DMS 273 treated with DMSO at 0.1 percent for 48 hours (cell line): ENCODE data around the gene RBM39.
A peak's percentile ranks its signal among the peaks of the same experiment; 100 is the strongest.
"Not testable (repeated sequence)": the region's sequence is repeated elsewhere in the genome, so short reads cannot be mapped to it uniquely, and the experiment has no call there.

ENCODE experiments used
- DNase-seq: peaks from one replicate; lab custom pipeline; 2025; lab: John Stamatoyannopoulos, UW

RBM39 gene

DNA sequence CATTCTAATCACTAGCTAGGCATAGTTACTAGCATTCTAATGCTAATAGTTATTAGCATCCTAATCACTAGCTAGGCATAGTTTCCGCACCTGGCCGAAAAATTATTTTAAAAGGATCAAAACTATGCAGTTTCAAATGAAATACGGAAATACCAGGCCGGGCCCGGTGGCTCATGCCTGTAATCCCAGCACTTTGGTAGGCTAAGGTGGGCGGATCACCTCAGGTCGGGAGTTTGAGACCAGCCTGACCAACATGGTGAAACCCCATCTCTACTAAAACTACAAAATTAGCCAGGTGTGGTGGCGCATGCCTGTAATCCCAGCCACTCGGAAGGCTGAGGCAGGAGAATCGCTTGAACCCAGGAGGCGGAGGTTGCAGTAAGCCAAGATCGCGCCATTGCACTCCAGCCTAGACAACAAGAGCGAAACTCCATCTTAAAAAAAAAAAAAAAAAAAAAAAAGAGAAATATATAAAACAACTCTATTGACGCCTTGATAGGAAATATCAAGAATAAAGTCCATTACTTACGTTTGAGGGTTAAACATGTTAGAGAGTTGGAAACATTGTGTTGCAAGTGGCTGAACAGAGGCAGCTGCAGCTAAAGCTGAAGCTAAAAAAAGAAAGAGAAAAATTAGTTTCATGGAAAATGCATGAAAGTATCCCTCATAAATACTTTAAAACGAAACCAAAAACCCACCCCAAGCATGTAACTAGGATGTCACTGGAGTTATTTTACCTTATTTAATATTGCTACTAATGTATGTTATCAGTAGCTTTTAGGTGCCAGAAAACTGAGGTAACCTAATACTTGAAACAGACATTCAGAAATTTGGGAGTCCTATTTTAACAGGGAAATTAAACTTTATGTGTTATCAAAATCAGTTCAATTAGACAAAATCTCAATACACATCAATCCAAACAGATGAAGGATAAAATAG lies 35.2 kb downstream of the RBM39 start:
- DNase-seq = not testable (repeated sequence)

DNA sequence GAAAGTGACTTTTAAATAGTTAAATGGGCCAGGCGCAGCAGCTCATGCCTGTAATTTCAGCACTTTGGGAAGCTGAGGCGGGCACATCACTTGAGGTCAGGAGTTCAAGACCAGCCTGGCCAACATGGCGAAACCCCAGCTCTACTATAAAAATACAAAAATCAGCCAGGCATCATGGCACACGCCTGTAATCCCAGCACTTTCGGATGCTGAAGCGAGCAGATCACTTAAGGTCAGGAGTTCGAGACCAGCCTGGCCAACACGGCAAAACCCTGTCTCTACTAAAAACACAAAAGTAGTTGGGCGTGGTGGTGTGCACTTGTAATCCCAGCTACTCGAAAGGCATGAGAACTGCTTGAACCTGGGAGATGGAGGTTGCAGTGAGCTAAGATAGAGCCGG lies 36.2 kb downstream of the RBM39 start:
- DNase-seq = not testable (repeated sequence)

DNA sequence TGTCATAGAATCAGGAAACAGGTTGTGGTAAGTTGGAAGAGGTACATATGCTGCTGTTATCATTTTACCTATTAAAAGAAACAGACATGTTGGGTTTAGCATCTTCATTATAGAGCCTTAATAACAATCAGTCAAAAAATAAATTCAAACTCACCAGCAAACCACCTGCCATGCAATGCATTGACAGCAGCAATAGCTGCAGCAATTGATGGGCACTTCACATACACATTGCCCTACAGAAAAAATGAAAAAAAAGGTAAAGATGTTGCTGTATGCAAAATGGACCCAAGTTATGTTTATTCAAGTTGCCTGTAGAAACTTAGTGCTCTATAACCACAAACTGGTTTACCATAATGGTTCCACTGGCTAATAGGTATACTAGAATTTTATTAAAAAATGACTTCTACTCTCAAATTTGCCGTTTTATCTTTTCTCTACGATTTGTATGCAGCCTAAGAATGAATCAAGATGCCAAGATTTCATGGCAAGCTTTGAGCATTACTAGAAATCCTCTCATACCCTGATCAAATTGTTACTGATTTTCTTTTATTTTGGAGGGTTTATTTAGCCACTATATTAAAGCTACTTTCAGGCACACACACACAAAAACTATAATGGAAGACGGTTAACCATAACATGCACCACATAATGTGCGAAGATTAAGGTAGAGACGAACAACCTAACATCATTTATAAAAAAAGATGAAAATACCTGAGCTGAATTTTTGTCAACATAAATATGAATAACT lies 37.4 kb downstream of the RBM39 start:
- no peak for DNase-seq

DNA sequence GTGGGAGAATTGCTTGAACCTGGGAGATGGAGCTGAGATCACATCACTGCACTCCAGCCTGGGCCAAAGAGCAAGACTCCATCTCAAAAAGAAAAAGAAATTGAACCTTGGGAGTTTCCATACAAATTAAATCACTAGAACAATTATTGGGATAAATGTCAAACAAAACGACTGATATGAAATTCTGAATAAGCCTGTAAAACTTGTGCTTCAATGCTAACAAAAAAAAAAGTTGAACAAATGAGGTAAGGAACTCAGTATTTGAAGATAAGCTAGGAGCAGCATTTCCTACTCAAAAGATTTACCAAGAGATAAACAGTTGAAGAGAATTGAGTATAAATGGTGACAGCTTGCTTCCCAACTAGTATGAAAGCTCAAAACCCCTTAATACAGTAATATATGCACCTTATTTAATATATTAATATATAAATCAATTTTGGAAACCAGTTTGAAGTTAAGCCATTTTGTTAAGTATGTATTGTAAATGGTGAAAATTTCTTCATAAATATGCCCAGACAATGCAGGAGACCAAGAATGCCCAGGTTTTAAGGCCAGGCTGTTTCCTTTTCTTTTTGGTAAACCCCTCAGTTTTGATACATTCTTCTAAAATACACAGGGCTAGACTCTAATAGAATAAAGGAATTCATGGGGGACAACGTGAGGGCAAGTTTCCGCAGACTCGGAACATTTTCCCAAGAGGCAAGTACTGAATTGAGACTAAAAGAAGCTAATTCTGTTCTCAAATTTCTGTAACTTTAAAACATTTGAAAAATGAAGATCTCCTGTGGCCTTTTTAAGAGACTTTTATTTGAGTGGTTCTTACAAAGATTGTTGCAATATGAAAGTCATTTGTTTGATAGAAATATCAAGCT lies 39.0 kb downstream of the RBM39 start:
- DNase-seq = no peak

DNA sequence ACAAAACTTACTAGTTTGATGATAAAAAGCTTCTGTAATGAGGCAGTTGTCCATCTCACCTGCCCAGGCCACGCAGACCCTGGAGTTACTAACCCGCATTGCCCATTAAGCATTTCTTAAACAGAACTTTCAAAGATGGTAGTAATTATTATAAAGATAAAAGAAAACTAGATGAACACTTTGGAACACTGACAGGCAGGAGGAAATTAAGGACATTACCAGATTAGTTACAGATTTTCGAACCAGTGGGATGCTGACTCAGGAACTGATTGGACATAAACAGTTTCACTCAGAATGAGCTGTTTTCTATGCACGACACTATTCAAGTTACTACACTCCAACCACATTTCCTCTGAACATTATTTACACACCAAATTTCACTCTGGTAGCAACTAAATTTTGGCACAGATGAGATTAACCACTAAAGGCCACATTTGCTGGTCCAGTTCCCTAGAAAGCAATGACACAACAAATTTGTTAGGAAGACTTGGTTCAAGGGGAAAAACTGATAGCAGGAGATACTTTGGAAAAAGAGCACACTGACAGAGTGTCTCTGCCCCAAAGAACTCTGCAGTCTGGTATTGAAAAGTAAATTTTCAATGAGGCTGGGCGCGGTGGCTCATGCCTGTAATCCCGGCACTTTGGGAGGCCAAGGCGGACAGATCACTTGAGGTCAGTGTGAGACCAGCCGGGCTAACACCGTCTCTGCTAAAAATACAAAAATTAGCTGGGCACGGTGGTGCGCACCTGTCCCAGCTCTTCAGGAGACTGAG lies 39.8 kb downstream of the RBM39 start:
- DNase-seq = no peak

DNA sequence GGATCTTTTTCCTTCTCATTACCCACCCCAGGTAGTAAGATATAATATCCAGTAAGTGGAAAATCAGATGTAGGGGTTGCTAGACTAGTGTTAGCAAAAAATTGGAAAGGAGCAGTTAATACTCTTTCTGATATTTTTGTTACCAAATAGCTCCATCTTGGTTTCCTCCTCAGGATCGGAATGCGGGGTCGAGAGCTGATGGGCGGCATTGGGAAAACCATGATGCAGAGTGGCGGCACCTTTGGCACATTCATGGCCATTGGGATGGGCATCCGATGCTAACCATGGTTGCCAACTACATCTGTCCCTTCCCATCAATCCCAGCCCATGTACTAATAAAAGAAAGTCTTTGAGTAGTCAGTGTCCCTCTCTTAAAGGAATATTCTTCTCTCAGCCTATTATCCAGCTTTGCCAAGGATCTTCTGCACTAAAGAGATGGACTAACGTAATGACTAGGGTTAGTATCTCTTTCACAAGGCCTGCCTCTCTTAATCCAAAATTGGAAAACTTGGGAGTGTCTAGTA lies 41.4 kb downstream of the RBM39 start:
- no peak for DNase-seq

DNA sequence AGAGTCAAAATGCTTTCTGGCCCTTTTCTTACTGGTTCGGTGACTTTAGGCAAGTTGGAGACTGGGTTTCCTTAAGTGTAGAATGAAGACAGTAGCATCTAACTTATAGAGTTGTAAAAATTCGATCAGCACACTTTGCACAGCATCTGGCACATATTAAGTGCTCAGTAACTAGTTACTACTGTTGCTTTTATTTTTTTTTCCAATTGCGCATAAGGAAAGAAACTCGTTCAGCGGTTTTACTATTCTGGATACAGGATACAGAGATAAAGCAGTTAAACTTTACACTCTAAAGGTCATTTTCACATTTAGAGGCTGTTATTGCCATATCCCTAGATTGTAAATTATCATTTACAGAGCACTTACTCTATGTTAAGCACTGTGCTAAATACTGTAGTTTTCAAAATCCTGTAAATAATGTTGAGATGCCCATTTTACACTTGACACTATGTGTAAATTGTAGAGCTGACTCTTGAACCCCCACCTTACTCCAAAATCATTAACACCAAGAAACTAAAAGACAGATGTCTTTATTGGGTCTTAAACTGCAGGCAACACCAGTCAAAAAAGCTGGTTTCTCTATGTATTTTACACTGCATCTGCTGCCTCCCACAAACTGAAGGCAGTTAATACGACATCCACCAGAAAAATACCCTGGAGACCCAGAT lies 42.0 kb downstream of the RBM39 start:
- DNase-seq = no peak

DNA sequence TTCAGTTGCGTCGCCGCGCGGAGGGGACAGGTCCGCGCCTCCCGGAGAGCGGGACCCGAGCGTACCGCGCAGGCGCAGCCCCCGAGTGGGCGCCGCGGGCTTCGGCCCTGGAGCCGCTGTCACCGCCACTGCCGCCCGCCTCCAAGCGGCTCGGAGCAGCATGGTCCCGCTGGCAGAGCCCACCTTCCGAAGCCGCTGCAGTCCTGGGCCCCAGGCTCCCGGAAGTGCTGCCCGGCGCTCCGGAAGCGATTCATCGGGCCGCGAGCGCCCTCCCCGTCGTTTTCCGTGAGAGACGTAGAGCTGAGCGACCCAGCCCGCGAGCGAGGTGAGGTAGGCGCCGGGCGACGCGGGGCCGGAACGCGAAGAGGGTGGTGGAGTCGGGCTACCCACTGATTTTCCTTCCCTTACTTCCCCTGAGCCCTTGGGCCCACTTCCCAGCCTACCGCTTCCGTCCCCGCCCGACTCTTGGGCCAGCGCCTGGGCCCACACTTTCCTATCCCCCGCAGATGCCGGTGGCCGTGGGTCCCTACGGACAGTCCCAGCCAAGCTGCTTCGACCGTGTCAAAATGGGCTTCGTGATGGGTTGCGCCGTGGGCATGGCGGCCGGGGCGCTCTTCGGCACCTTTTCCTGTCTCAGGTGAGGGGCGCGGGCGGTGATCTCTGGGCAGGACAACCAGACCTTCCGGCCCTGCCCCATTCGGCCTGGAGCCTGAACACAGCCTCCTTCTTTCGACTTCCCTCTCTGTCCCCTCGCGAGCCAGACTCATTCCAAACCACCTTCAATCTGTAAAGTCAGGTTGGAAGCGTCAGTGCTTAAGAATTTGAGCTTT lies 42.7 kb downstream of the RBM39 start, which contains the start of the genes NFS1 and ROMO1:
Gene NFS1 (minus strand): TSS at position 226 of the 830 bp plus-strand sequence. CDS start 64 bp downstream, at position 162.
Gene ROMO1 (plus strand): TSS at position 279 of the 830 bp plus-strand sequence. CDS start 228 bp downstream, at position 507.
- peak; percentile 29 for DNase-seq

DNA sequence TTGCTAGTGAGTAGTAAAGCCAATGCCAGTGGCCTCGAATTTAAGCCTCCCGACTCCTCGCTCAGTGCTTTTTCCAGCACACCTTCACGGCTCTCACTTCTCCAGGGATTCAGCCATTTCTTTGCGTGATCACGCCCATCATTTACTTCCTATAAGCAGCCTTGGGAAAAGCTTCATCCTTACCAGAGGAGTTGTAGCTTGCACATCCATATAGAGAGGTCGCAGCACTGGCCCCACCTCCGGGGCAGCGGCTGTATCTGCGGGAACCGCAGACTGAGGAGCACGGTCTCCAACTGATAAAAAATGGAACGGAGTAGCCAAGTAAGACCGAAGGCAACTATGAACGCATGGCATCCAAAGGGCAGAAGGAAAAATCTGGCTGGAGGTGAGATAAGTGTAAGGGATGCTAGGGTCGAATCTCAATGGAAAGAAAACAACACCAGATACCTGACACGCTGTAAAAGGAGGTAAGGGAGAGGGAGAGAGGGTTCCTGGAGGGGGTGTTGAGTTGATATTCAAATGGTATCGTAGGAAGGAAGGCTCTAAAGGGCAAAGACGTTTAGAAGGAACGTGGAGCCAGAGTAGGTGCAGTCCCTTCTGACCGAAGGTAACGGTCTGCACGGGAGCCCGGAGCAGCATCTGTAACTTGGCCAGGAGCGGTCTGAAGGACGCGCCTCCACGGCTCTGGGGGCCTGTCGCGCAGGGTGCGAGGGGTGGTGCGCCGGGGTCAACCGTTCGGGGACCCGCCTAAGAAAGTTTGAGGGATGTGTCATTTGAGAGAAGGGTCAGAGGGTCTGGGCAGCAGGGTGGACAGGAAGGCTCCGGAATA lies 43.5 kb downstream of the RBM39 start:
- DNase-seq = no peak

DNA sequence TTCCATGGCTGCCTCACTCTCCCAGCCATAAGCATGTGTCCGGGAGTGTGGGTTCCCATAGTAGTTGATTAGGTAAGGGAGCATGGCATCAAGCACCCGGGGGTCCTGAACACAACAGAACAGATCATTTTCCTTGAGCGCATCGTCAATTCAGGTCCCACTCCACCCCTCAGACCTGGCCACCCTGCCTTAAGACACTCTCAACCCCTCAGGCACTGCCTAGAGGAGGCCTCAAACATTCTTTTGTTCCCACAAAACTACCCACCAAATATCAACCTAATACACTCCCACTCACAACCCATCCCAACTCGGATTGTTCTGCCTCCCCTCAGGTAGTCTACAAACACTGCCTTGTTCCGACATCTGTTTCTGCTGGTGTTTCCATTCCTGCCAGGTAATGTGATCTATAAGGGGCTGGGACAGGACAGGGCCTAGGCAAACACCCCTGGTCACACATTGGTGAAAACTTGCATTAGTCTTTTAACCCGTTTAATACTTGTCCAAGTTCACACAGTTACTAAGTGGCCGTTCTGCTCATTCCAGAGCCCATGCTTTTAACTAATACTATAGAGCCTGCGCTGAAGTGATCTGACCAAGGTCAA lies 44.3 kb downstream of the RBM39 start:
- DNase-seq = no peak

DNA sequence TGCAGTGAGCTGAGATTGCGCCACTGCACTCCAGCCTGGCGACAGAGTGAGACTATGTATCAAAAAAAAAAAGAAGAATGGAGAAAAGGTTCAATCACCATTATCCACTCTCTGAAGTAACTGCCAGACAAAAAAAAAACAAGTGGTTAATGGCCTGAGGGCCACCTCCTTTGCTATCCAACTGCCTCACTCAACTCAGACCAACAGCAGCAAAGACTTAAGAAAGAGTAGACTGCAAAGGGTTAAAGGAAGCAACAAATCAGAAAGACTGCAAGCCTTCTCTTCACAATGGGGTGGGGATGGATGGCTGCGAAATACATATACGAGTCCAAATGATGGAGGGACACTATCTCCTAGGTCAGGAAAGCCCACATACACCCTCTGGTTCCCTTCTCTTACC lies 46.1 kb downstream of the RBM39 start:
- DNase-seq = no peak

DNA sequence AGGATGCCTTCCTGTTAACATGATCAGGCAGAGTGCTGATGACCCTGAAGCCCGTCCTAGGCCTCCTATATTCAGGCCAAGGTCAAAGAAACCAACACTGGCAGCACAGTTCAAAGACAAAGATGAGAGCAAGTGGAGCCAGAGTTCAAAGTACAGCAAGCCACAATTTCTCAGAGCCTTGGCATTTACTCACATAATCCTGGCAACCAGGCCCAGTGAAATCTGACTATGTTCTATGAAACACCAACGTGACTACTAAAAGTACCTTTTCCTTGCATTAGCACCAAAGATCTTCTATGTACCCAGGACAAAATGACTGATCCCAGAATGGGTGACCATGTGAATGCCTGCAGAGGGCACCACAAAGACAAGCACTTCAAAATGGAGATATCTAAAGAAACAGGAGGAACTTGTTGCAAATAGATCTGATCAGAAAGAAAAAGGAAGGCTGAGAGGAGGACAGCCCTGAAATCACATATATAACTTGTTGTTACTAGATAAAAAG lies 46.8 kb downstream of the RBM39 start:
- no peak for DNase-seq

DNA sequence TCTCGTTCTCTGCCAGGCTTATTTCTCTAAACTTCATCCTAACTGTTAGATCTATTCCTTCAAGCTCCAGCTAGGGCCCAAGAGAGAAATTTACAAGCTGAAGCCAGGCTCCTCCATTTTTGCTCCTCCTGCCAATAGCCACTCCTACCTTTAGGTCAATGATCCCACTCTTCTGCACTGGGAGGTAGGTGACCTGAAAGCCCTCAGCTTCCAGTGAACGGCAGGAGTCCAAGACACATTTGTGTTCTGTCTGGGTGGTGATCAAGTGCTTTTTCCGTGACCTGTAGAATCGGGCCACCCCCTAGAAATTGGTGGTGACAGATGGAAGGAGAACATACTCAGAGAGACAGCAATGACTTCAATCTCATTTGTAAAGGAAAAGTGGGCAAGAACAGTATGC lies 51.8 kb downstream of the RBM39 start:
- no peak for DNase-seq

DNA sequence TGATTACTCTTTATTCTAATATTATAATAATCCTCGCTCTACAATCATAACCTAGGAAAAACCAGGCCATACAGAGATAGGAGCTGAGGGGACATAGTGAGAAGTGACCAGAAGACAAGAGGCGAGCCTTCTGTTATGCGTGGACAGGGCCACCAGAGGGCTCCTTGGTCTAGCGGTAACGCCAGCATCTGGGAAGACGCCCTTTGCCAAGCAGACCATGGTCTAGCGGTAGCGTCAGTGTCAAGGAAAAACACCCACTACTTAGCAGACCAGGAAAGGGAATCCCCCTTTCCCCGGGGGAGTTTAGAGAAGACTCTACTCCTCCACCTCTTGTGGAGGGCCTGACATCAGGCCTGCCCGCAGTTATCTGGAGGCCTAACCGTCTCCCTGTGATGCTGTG lies 55.2 kb downstream of the RBM39 start:
- DNase-seq = not testable (repeated sequence)

DNA sequence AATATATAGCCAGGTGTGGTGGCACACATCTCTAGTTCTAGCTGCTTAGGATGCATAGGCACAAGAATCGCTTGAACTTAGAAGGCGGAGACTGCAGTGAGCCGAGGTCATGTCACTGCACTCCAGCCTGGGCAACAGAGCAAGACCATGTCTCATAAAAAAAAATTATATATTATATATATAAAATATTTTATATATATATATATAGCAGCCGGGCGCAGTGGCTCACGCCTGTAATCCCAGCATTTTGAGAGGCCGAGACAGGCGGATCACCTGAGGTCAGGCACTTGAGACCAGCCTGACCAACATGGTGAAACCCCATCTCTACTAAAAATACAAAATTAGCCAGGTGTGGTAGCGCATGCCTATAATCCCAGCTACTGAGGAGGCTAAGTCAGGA lies 56.7 kb downstream of the RBM39 start:
- not testable (repeated sequence) for DNase-seq

DNA sequence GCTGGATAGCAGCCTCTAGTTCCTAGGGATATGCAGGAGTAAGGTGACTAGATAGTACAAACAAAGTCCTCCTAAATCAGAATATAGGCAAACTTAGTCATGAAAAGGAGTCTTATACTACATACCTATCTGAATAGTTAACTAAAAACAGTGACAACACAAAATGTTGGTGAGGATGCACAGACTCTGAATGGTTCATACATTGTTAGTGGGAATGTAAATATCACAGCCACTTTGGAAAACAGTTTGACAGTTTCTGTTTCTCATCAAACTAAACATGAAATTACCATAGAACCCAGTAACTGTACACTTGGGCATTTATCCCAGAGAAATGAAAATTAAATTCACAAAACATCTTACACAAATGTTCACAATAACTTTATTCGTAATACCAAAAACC lies 60.1 kb downstream of the RBM39 start:
- no peak for DNase-seq

DNA sequence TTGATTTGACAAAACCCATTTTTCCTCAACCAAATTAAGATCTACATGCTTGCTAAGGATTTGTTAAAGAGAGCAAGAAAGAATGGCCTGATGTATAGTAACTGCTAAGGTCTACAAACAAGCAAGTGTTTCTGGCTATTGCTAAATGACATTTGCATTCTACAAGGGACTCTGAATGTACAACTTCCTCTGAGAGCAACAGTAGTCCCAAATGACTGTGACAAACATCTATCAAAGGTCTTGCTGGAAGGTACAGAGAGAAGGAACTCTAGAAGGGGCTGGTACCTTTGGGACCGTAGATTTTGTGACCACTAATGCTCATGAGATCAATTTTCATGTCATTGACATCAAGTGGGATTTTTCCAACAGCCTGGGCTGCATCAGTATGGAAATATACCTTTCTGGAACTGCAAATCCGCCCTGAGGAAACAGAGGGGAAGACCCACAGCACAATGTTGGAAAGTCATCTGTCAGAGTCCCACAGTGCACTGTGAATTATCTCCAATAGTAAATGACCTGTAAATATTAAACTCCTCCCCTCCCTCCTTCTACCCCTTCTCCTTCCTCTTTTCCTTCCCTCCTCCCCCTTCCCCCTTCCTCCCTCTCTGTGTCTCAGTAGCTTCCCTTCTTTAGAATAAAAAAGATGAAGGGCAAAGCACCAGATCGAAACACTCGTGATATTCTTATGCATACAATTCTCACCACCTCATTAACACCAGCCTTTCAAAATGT lies 61.4 kb downstream of the RBM39 start:
- no peak for DNase-seq
